SK-N-SH (cell line): Measurements from ENCODE around the gene CNDP2. TPM values are rescaled to one million over a fixed set of nuclear protein-coding genes. Genes with fewer than 3 reads are reported as not detected.

ENCODE experiments used
- CTCF ChIA-PET: fragments of 300-600, 350-600 bp; formaldehyde crosslinking; extraction: SDS; loops from one replicate; lab custom pipeline; 2021; lab: Yijun Ruan, JAX
- POLR2A ChIA-PET: fragments of 350-600 bp; sonication (Branson Sonifier 250); formaldehyde crosslinking; extraction: SDS; loops from one replicate; lab custom pipeline; 2020; ENCODE audit warnings: antibody characterized with exemption, inconsistent platforms; lab: Yijun Ruan, JAX
- DNase-seq: peaks from one replicate; pipeline ENCODE4 v3.0.0; 2012
- H2AFZ ChIP-seq: fragments of 200-600 bp; sonication (generic); 2 replicates; pipeline ENCODE4 v1.8.1; 2016; ENCODE audit warnings: antibody characterized with exemption, mild to moderate bottlenecking, low read depth
- H3F3A ChIP-seq: fragments of 200-600 bp; sonication (generic); replicated peaks from 2 replicates; pipeline ENCODE3; 2016; ENCODE audit warnings: antibody characterized with exemption, mild to moderate bottlenecking; ENCODE audit not compliant: insufficient read depth
- H3K27ac ChIP-seq, 2 experiments: fragments of 200-500 bp in 1 of 2; fragments of 200-600 bp in 1 of 2; sonication (Bioruptor generic) in 1 of 2; sonication (generic), shearing (Covaris generic) in 1 of 2; 2 replicates each; pipeline versions ENCODE4 v1.5.1 to v1.6.1; 2014 to 2016; ENCODE audit warnings: low read depth in 2 of 2, inconsistent platforms in 1 of 2, low read length in 1 of 2, mild to moderate bottlenecking in 1 of 2, mixed read lengths in 1 of 2
- H3K27me3 ChIP-seq: fragments of 200-600 bp; sonication (generic), shearing (Covaris generic); 2 replicates; pipeline ENCODE4 v1.6.1; 2016; ENCODE audit warnings: mixed run types; ENCODE audit not compliant: insufficient read depth
- H3K36me3 ChIP-seq, 2 experiments: fragments of 200-500 bp in 1 of 2; fragments of 200-600 bp in 1 of 2; sonication (Bioruptor generic) in 1 of 2; sonication (generic) in 1 of 2; replicated peaks in 1 of 2; 2 replicates each; pipeline versions ENCODE3 to v1.5.1; 2014 to 2016; ENCODE audit warnings: low read length in 1 of 2, mild to moderate bottlenecking in 1 of 2; ENCODE audit not compliant: insufficient read depth in 2 of 2, control insufficient read depth in 1 of 2
- H3K4me1 ChIP-seq, 2 experiments: fragments of 200-500 bp in 1 of 2; fragments of 200-600 bp in 1 of 2; sonication (Bioruptor generic) in 1 of 2; sonication (generic), shearing (Covaris generic) in 1 of 2; 2 replicates each; pipeline versions ENCODE4 v1.5.1 to v1.6.1; 2014 to 2016; ENCODE audit warnings: low read depth in 1 of 2, low read length in 1 of 2, mixed run types in 1 of 2; ENCODE audit not compliant: insufficient read depth in 2 of 2, control insufficient read depth in 1 of 2
- H3K4me2 ChIP-seq: fragments of 200-600 bp; sonication (generic), shearing (Covaris generic); 2 replicates; pipeline ENCODE4 v1.6.1; 2017; ENCODE audit warnings: mixed run types
- H3K4me3 ChIP-seq, 2 experiments: fragments of 200-500 bp in 1 of 2; fragments of 200-600 bp in 1 of 2; sonication (Bioruptor generic) in 1 of 2; sonication (generic), shearing (Covaris generic) in 1 of 2; 2 replicates each; pipeline versions ENCODE4 v1.5.1 to v1.8.1; 2014 to 2016; ENCODE audit warnings: low read depth in 2 of 2, inconsistent platforms in 1 of 2, low read length in 1 of 2, mild to moderate bottlenecking in 1 of 2, mixed read lengths in 1 of 2, moderate library complexity in 1 of 2
- H3K79me2 ChIP-seq: fragments of 200-600 bp; sonication (generic); 2 replicates; pipeline ENCODE4 v1.8.1; 2017; ENCODE audit warnings: mild to moderate bottlenecking; ENCODE audit not compliant: insufficient read depth
- H3K9ac ChIP-seq: fragments of 200-600 bp; sonication (generic); 2 replicates; pipeline ENCODE4 v1.6.1; 2017; ENCODE audit warnings: mixed run types
- H3K9me2 ChIP-seq: fragments of 200-600 bp; sonication (generic); 2 replicates; pipeline ENCODE4 v1.6.1; 2017; ENCODE audit warnings: mixed run types
- H3K9me3 ChIP-seq: fragments of 200-600 bp; sonication (generic); 2 replicates; pipeline ENCODE4 v1.6.1; 2017; ENCODE audit warnings: mixed run types, mild to moderate bottlenecking, moderate library complexity
- H4K20me1 ChIP-seq: fragments of 200-600 bp; sonication (generic); 2 replicates; pipeline ENCODE4 v1.6.1; 2017; ENCODE audit warnings: mild to moderate bottlenecking, mixed run types; ENCODE audit not compliant: insufficient read depth
- CHD2 ChIP-seq: fragments of 150-350 bp; IDR thresholded peaks from 2 replicates; pipeline ENCODE4 v1.6.1; 2018; ENCODE audit warnings: low read length; ENCODE audit not compliant: partially characterized antibody
- FOXM1 ChIP-seq: IDR thresholded peaks from 2 replicates; pipeline ENCODE4 v1.4.0; 2012; ENCODE audit warnings: low read depth, mild to moderate bottlenecking
- GATA2 ChIP-seq: sonication (generic); formaldehyde crosslinking; IDR thresholded peaks from 2 replicates; pipeline ENCODE4 v1.5.0; 2020; ENCODE audit warnings: mild to moderate bottlenecking, missing genetic modification reagents
- IRF3 ChIP-seq: fragments of 150-350 bp; IDR thresholded peaks from 2 replicates; pipeline ENCODE4 v1.6.1; 2016; ENCODE audit warnings: mild to moderate bottlenecking, low read depth, low read length
- MAX ChIP-seq: IDR thresholded peaks from 2 replicates; pipeline ENCODE4 v1.4.0; 2012; ENCODE audit warnings: low read depth
- POLR2AphosphoS5 ChIP-seq: IDR thresholded peaks from 2 replicates; pipeline ENCODE4 v1.6.1; 2012; ENCODE audit warnings: low read depth, low read length
- RAD21 ChIP-seq: IDR thresholded peaks from 2 replicates; pipeline ENCODE4 v1.6.1; 2012; ENCODE audit warnings: mild to moderate bottlenecking, low read length
- SMC3 ChIP-seq: IDR thresholded peaks from 2 replicates; pipeline ENCODE4 v1.6.1; 2012; ENCODE audit warnings: low read depth, low read length, improper control_type of control experiment
- TCF12 ChIP-seq: IDR thresholded peaks from 2 replicates; pipeline ENCODE4 v1.4.0; 2012
- USF2 ChIP-seq: fragments of 150-350 bp; IDR thresholded peaks from 2 replicates; pipeline ENCODE4 v1.6.1; 2017; ENCODE audit warnings: antibody characterized with exemption, low read length, low read depth, borderline replicate concordance
- WGBS: methylation state at CpG from one replicate; pipeline ENCODE4 v1.1.6; 2017; ENCODE audit warnings: low lambda C conversion rate; 5-methylcytosine and 5-hydroxymethylcytosine counted together
- polyA plus RNA-seq, 3 experiments: library from polyadenylated mRNA; depleted of rRNA; stranded (reverse); fragments of >200 nt; gene quantifications; 2 replicates each; pipeline ENCODE4 v1.2.3, GENCODE V29; 2012
- TF ChIP-seq, protein P1 (sequence below): fragments of 200-600 bp; sonication (generic); IDR thresholded peaks from 2 replicates; pipeline ENCODE4 v1.6.1; 2017; ENCODE audit warnings: antibody characterized with exemption, mild to moderate bottlenecking, moderate library complexity

The CNDP2 gene
- polyA plus RNA-seq, 1 of the 3 experiments (the other 2 are of a cell fraction): 78.5 TPM

GRCh38 chr18:74551452-74551851 is 55.3 kb downstream of the CNDP2 start:
- Histone ChIP-seq H2AFZ (no peak overlapping the region), H3K4me2 (no peak overlapping the region), H3K4me1 (no peaks in the 10 kb centered on the region), H3K79me2 (no peaks in the 10 kb centered on the region), H3K27ac (no peak overlapping the region), H4K20me1 (no peaks in the 10 kb centered on the region), H3K4me3 (no peak overlapping the region), H3K27me3 (peaks cover 20% of the 10 kb centered on the region; the same call in 1 of the 2 replicates), H3K9me3 (no peaks in the 10 kb centered on the region), H3F3A (no peaks in the 10 kb centered on the region), H3K9ac (no peak overlapping the region), H3K9me2 (no peaks in the 10 kb centered on the region), H3K36me3 (no peaks in the 10 kb centered on the region)
- POLR2A ChIA-PET: no interaction called here
- WGBS: 10% methylated on average over 3 of the region's 3 CpGs
- no peak for DNase-seq
- CTCF ChIA-PET: interaction anchor here (0.6 to 4.6 kb wide), 41 partner anchors 8 to 1863 kb away, joined by 3 to 88 read pairs (median 5); partner anchors contain the start of gene CNDP1
- TF ChIP-seq TCF12 (no peak), USF2 (no peak), CHD2 (no peak)

- Histone ChIP-seq H3K36me3 (no peaks in the 10 kb centered on the region), H3F3A (no peaks in the 10 kb centered on the region), H3K4me2 (no peak overlapping the region), H3K27ac (no peak overlapping the region), H3K4me3 (no peak overlapping the region; a peak in 1 of 4 replicates), H3K4me1 (no peaks in the 10 kb centered on the region), H3K79me2 (no peaks in the 10 kb centered on the region), H4K20me1 (no peaks in the 10 kb centered on the region), H3K27me3 (peaks cover 23% of the 10 kb centered on the region; the same call in 1 of the 2 replicates), H3K9ac (no peak overlapping the region), H3K9me3 (no peaks in the 10 kb centered on the region), H2AFZ (no peak overlapping the region), H3K9me2 (no peaks in the 10 kb centered on the region)
- POLR2A ChIA-PET: no interaction called here
- TF ChIP-seq USF2 (no peak), FOXM1 (no peak), RAD21 (peak; percentile 89), IRF3 (no peak), POLR2AphosphoS5 (no peak), MAX (no peak), GATA2 (no peak), SMC3 (peak; percentile 71)
- TF ChIP-seq, protein P1, sequence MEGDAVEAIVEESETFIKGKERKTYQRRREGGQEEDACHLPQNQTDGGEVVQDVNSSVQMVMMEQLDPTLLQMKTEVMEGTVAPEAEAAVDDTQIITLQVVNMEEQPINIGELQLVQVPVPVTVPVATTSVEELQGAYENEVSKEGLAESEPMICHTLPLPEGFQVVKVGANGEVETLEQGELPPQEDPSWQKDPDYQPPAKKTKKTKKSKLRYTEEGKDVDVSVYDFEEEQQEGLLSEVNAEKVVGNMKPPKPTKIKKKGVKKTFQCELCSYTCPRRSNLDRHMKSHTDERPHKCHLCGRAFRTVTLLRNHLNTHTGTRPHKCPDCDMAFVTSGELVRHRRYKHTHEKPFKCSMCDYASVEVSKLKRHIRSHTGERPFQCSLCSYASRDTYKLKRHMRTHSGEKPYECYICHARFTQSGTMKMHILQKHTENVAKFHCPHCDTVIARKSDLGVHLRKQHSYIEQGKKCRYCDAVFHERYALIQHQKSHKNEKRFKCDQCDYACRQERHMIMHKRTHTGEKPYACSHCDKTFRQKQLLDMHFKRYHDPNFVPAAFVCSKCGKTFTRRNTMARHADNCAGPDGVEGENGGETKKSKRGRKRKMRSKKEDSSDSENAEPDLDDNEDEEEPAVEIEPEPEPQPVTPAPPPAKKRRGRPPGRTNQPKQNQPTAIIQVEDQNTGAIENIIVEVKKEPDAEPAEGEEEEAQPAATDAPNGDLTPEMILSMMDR: peak; percentile 82
- WGBS: 0% methylated on average over 5 of the region's 5 CpGs
- DNase-seq: peak; percentile 84
- CTCF ChIA-PET: interaction anchor here (0.6 to 4.6 kb wide), 46 partner anchors 8 to 1863 kb away, joined by 3 to 88 read pairs (median 4); partner anchors contain the start of gene CNDP1
Observed at GRCh38 chr18:74551936-74552555, 55.9 kb downstream of the CNDP2 start.
